GM19240 (cell line): ENCODE data around the gene SNED1.
A peak's percentile ranks its signal among the peaks of the same experiment; 100 is the strongest.

ENCODE experiments used
- DNase-seq: peaks from one replicate; pipeline ENCODE4 v3.0.0; 2011; ENCODE audit warnings: low spot score; ENCODE audit not compliant: insufficient read length

The SNED1 gene

GRCh38 chr2:241126771-241127202 is 128.4 kb downstream of the SNED1 start:
- no peak for DNase-seq

- DNase-seq = no peak
These were observed 129.8 kb downstream of the SNED1 start for GRCh38 chr2:241128266-241128665.

- no peak for DNase-seq
These were observed 130.9 kb downstream of the SNED1 start for GRCh38 chr2:241129086-241129871.

GRCh38 chr2:241130316-241130715 is 131.9 kb downstream of the SNED1 start:
- DNase-seq = no peak

GRCh38 chr2:241131531-241131930 is 133.1 kb downstream of the SNED1 start:
- DNase-seq = no peak

- DNase-seq = peak; percentile 47
These were observed 134.4 kb downstream of the SNED1 start for GRCh38 chr2:241132538-241133435.

- DNase-seq = no peak
These were observed 135.0 kb downstream of the SNED1 start for GRCh38 chr2:241133436-241133820.

- DNase-seq = no peak
These were observed 136.3 kb downstream of the SNED1 start for GRCh38 chr2:241134711-241135110.

GRCh38 chr2:241135737-241136136 is 137.3 kb downstream of the SNED1 start:
- no peak for DNase-seq

- DNase-seq = no peak
These were observed 137.8 kb downstream of the SNED1 start for GRCh38 chr2:241136191-241136590.

- DNase-seq = no peak
These were observed 138.3 kb downstream of the SNED1 start for GRCh38 chr2:241136661-241137260.

- DNase-seq = no peak
These were observed 139.1 kb downstream of the SNED1 start for GRCh38 chr2:241137276-241138190.

GRCh38 chr2:241138471-241138870 is 140.1 kb downstream of the SNED1 start:
- no peak for DNase-seq

- no peak for DNase-seq
These were observed 141.4 kb downstream of the SNED1 start for GRCh38 chr2:241139531-241140444.

GRCh38 chr2:241140445-241140840 is 142.0 kb downstream of the SNED1 start:
- DNase-seq = no peak

- DNase-seq = no peak
These were observed 142.9 kb downstream of the SNED1 start for GRCh38 chr2:241141214-241141770.

- DNase-seq = no peak
These were observed 143.6 kb downstream of the SNED1 start for GRCh38 chr2:241142063-241142462.

- DNase-seq = no peak
These were observed 144.2 kb downstream of the SNED1 start for GRCh38 chr2:241142593-241142992.
